Adrenal gland (tissue), 5 donors: Measurements from ENCODE around the gene NOL9.

Experiments used
- POLR2A ChIP-seq, 2 donors: fragments of 450-650 bp; IDR thresholded peaks; one replicate each; pipeline ENCODE4 v1.6.1; 2017; ENCODE audit warnings: antibody characterized with exemption in 2 of 2, mild to moderate bottlenecking in 2 of 2, moderate library complexity in 1 of 2
- TF ChIP-seq, protein P1 (sequence below), 6 experiments: fragments of 450-650 bp in 4 of 6; fragments of 200-600 bp in 2 of 6; sonication (generic) in 1 of 6; IDR thresholded peaks; 1 replicate in 5 of 6; 2 replicates in 1 of 6; pipeline versions ENCODE4 v1.5.1 to v1.8.0; 2016 to 2021; ENCODE audit warnings: antibody characterized with exemption in 6 of 6, mild to moderate bottlenecking in 2 of 6, moderate library complexity in 1 of 6
- donor health status: DM: no; HTN: no; CAD: no.

DNA sequence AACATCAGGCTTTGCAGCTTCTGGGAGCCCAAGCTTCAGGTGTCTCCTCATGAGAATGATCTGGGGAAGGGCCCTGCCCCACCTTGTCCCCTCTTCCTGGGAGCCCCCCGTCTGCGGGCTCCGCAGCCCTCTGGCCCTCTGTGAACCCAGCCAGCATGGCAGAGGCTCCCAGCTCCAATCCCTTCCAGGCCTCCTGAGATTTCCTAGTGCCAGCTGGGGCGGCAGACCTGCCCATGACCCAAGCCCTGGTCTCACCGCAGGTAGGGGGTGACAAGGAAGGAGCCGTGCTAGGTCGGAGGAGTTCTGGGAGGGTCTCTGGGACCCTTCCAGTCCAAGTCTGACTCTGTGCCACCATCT is 70.6 kb downstream of the NOL9 start:
- TF ChIP-seq, protein P1, sequence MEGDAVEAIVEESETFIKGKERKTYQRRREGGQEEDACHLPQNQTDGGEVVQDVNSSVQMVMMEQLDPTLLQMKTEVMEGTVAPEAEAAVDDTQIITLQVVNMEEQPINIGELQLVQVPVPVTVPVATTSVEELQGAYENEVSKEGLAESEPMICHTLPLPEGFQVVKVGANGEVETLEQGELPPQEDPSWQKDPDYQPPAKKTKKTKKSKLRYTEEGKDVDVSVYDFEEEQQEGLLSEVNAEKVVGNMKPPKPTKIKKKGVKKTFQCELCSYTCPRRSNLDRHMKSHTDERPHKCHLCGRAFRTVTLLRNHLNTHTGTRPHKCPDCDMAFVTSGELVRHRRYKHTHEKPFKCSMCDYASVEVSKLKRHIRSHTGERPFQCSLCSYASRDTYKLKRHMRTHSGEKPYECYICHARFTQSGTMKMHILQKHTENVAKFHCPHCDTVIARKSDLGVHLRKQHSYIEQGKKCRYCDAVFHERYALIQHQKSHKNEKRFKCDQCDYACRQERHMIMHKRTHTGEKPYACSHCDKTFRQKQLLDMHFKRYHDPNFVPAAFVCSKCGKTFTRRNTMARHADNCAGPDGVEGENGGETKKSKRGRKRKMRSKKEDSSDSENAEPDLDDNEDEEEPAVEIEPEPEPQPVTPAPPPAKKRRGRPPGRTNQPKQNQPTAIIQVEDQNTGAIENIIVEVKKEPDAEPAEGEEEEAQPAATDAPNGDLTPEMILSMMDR (IDR thresholded peaks at IDR 0.05) = no peak
- no peak for TF ChIP-seq POLR2A (IDR thresholded peaks at IDR 0.05)
